GM12864 (cell line): ENCODE results near the gene PLXNA2.

Source experiments
- DNase-seq: peaks from one replicate; pipeline ENCODE4 v3.0.0-alpha.2; 2011; ENCODE audit warnings: low read depth
- H3K4me3 ChIP-seq: 2 replicates; pipeline ENCODE4 v1.5.1; 2011; ENCODE audit warnings: mild to moderate bottlenecking, low read depth, low read length, control low read depth
- CTCF ChIP-seq: IDR thresholded peaks from 2 replicates; pipeline ENCODE4 v1.5.1; 2011; ENCODE audit warnings: low read depth, mild to moderate bottlenecking, moderate library complexity, low read length, control low read depth, inconsistent platforms; ENCODE audit errors: missing control alignments

PLXNA2 gene

GRCh38 chr1:208146650-208147049 is 97.5 kb downstream of the PLXNA2 start:
- DNase-seq, result no peak
- H3K4me3 ChIP-seq, result no peak overlapping the region
- no peak for TF ChIP-seq CTCF

GRCh38 chr1:208145167-208145566 is 99.0 kb downstream of the PLXNA2 start:
- no peak for DNase-seq
- no peak for TF ChIP-seq CTCF

GRCh38 chr1:208142590-208143382 is 101.4 kb downstream of the PLXNA2 start:
- TF ChIP-seq CTCF, result no peak
- H3K4me3 ChIP-seq, result no peak overlapping the region
- no peak for DNase-seq

More at GRCh38 chr1:208145167-208145566, 99.0 kb downstream of the PLXNA2 start:
- no peak overlapping the region for H3K4me3 ChIP-seq

- no peak for TF ChIP-seq CTCF
- no peak overlapping the region for H3K4me3 ChIP-seq
- DNase-seq, result no peak
Observed at GRCh38 chr1:208141610-208142192, 102.5 kb downstream of the PLXNA2 start.

GRCh38 chr1:208139434-208140045 is 104.6 kb downstream of the PLXNA2 start:
- no peak for DNase-seq
- H3K4me3 ChIP-seq, result no peak overlapping the region
- TF ChIP-seq CTCF, result no peak

GRCh38 chr1:208137193-208137592 is 107.0 kb downstream of the PLXNA2 start:
- no peak for TF ChIP-seq CTCF
- H3K4me3 ChIP-seq, result no peak overlapping the region
- DNase-seq, result no peak
